Caco-2 (cell line): Measurements from ENCODE around the gene CDK5RAP1. TPM values are rescaled to one million over a fixed set of nuclear protein-coding genes. Genes with fewer than 3 reads are reported as not detected.

ENCODE experiments used
- BruUV-seq: library from RNA; stranded (reverse); fragments of 400-500 nt; replicated peaks from 2 replicates; lab custom pipeline; 2021; lab: Mats Ljungman, UMichigan
- CTCF ChIA-PET: fragments of 300-600 bp; sonication (Branson Sonifier 250); formaldehyde crosslinking; loops from one replicate; lab custom pipeline; 2022; ENCODE audit warnings: antibody characterized with exemption; lab: Charles Lee
- POLR2A ChIA-PET: fragments of 300-600 bp; sonication (Branson Sonifier 250); formaldehyde crosslinking; loops from one replicate; lab custom pipeline; 2022; ENCODE audit warnings: antibody characterized with exemption; lab: Charles Lee
- DNase-seq, 2 experiments: peaks; one replicate each; pipeline versions ENCODE4 v3.0.0 to v3.0.0-alpha.2; 2020 to 2022
- H3K27me3 ChIP-seq: replicated peaks from 2 replicates; pipeline ENCODE4 v1.6.0; 2011; ENCODE audit warnings: low read length; ENCODE audit not compliant: control insufficient read depth, insufficient read depth
- H3K36me3 ChIP-seq: 2 replicates; pipeline ENCODE4 v1.5.1; 2011; ENCODE audit warnings: low read length; ENCODE audit not compliant: control insufficient read depth, insufficient read depth
- H3K4me1 ChIP-seq: fragments of 250-450 bp; sonication (Bioruptor Pico); 2 replicates; pipeline ENCODE4 v1.5.1; 2020; ENCODE audit warnings: mild to moderate bottlenecking
- H3K4me3 ChIP-seq: 2 replicates; pipeline ENCODE4 v1.5.1; 2011; ENCODE audit warnings: low read depth, mild to moderate bottlenecking, control low read depth, low read length
- H3K9me3 ChIP-seq: fragments of 250-450 bp; sonication (Bioruptor Pico); 2 replicates; pipeline ENCODE4 v1.5.1; 2020; ENCODE audit warnings: mild to moderate bottlenecking, moderate library complexity
- H3K27ac Mint-ChIP-seq: one replicate; pipeline ENCODE4 v1.8.0; 2022; ENCODE audit warnings: mixed read lengths; ENCODE audit not compliant: unreplicated experiment
- H3K27me3 Mint-ChIP-seq: one replicate; pipeline ENCODE4 v1.8.0; 2022; ENCODE audit warnings: mixed read lengths; ENCODE audit not compliant: insufficient read depth, unreplicated experiment
- H3K36me3 Mint-ChIP-seq: one replicate; pipeline ENCODE4 v1.8.0; 2022; ENCODE audit warnings: mild to moderate bottlenecking, mixed read lengths; ENCODE audit not compliant: insufficient read depth, unreplicated experiment
- H3K4me1 Mint-ChIP-seq: one replicate; pipeline ENCODE4 v1.8.0; 2022; ENCODE audit warnings: low read depth, mixed read lengths; ENCODE audit not compliant: unreplicated experiment
- H3K4me3 Mint-ChIP-seq: one replicate; pipeline ENCODE4 v1.8.0; 2022; ENCODE audit warnings: mild to moderate bottlenecking, moderate library complexity, mixed read lengths; ENCODE audit not compliant: unreplicated experiment
- H3K9me3 Mint-ChIP-seq: one replicate; pipeline ENCODE4 v1.8.0; 2022; ENCODE audit warnings: mixed read lengths; ENCODE audit not compliant: unreplicated experiment
- CTCF ChIP-seq, 2 experiments: fragments of 200-600 bp in 1 of 2; IDR thresholded peaks; 1 replicate in 1 of 2; 2 replicates in 1 of 2; pipeline versions ENCODE4 v1.5.1 to v1.8.0; 2011 to 2022; ENCODE audit warnings: antibody characterized with exemption in 1 of 2, control low read depth in 1 of 2, inconsistent platforms in 1 of 2, low read depth in 1 of 2, low read length in 1 of 2, mild to moderate bottlenecking in 1 of 2, moderate library complexity in 1 of 2; ENCODE audit not compliant: insufficient read depth in 1 of 2, severe bottlenecking in 1 of 2, unreplicated experiment in 1 of 2
- intact Hi-C: fragments of 100-400 bp; cut with micrococcal nuclease; formaldehyde crosslinking; loops from one replicate; pipeline ENCODE4 v1.10.0; 2022; ENCODE audit not compliant: unreplicated experiment
- total RNA-seq: library from RNA; stranded (reverse); gene quantifications from 2 replicates; pipeline ENCODE4 v1.2.3, GENCODE V29; 2022

The CDK5RAP1 gene
- total RNA-seq, 1 experiment from 2014 or later: 116 TPM

- TF ChIP-seq CTCF (IDR thresholded peaks at IDR 0.05; ENCODE audit: insufficient read depth in 1 of 2, low read depth in 1 of 2, low read length in 1 of 2, severe bottlenecking in 1 of 2, unreplicated experiment in 1 of 2): no peak
- H3K4me3 ChIP-seq: no peak overlapping the region
- intact Hi-C loops: loop anchor here (5.0 kb wide), 1 partner anchor 263 kb away; the partner anchor contains the start of gene ACTL10
- no peaks in the 10 kb centered on the region for H3K9me3 ChIP-seq
- peaks cover 18% of the 10 kb centered on the region for H3K4me1 ChIP-seq
- H3K36me3 ChIP-seq: 0 out of 2 replicates have a peak, but pooled peaks cover 1% of the 10 kb centered on the region
- no TSS peak for BruUV-seq
- H3K9me3 Mint-ChIP-seq: no peaks in the 10 kb centered on the region
- DNase-seq: no peak
- ChIA-PET POLR2A (no interaction called here), CTCF (no interaction called here)
- H3K36me3 Mint-ChIP-seq: peaks cover 5% of the 10 kb centered on the region
- no peaks in the 10 kb centered on the region for H3K27me3 ChIP-seq
- no peak overlapping the region for H3K4me3 Mint-ChIP-seq
- H3K27ac Mint-ChIP-seq: no peak overlapping the region
- H3K27me3 Mint-ChIP-seq: no peaks in the 10 kb centered on the region
- H3K4me1 Mint-ChIP-seq: peaks cover 8% of the 10 kb centered on the region
These were observed 3.0 kb upstream of the CDK5RAP1 start for GRCh38 chr20:33404281-33404680.

GRCh38 chr20:33401921-33402369 is 626 bp upstream of the CDK5RAP1 start:
- ChIA-PET POLR2A (interaction anchor here (0.6 to 1.2 kb wide), 6 partner anchors 12 to 591 kb away, joined by 3 to 15 read pairs (median 3); partner anchors contain the start of genes CBFA2T2 and SNTA1), CTCF (interaction anchor here (0.6 to 3.1 kb wide), 11 partner anchors 10 to 667 kb away, joined by 3 to 17 read pairs (median 3); partner anchors contain the start of genes ACTL10 and SNTA1)
- TF ChIP-seq CTCF (IDR thresholded peaks at IDR 0.05; ENCODE audit: insufficient read depth in 1 of 2, low read depth in 1 of 2, low read length in 1 of 2, severe bottlenecking in 1 of 2, unreplicated experiment in 1 of 2): no peak
- peaks cover 18% of the 10 kb centered on the region for H3K4me1 ChIP-seq
- H3K36me3 ChIP-seq: 0 out of 2 replicates have a peak, but pooled peaks cover 1% of the 10 kb centered on the region
- intact Hi-C loops: loop anchor here (1.0 to 5.0 kb wide), 2 partner anchors 42 to 265 kb away; partner anchors contain the start of gene ACTL10
- Mint-ChIP-seq H3K36me3 (peaks cover 5% of the 10 kb centered on the region), H3K27me3 (no peaks in the 10 kb centered on the region), H3K27ac (peak overlapping the region; percentile 76), H3K4me3 (peak overlapping the region; percentile 91), H3K9me3 (no peaks in the 10 kb centered on the region), H3K4me1 (peaks cover 8% of the 10 kb centered on the region)
- DNase-seq: no peak
- no peaks in the 10 kb centered on the region for H3K27me3 ChIP-seq
- TSS peak; percentile 75 for BruUV-seq
- peak overlapping the region; percentile 88 for H3K4me3 ChIP-seq
- H3K9me3 ChIP-seq: no peaks in the 10 kb centered on the region

- H3K27me3 Mint-ChIP-seq: no peaks in the 10 kb centered on the region
- intact Hi-C loops: loop anchor here (1.0 to 5.0 kb wide), 3 partner anchors 44 to 267 kb away; partner anchors contain the start of gene ACTL10
- ChIA-PET POLR2A (interaction anchor here (1.0 to 1.2 kb wide), 4 partner anchors 14 to 266 kb away, joined by 3 to 15 read pairs (median 3); partner anchors contain the start of genes CBFA2T2 and SNTA1), CTCF (interaction anchor here (0.5 to 3.1 kb wide), 7 partner anchors 11 to 266 kb away, joined by 3 to 17 read pairs (median 6); partner anchors contain the start of genes ACTL10 and SNTA1)
- peak overlapping the region; percentile 91 for H3K4me3 Mint-ChIP-seq
- Histone ChIP-seq H3K36me3 (0 out of 2 replicates have a peak, but pooled peaks cover 1% of the 10 kb centered on the region), H3K9me3 (no peaks in the 10 kb centered on the region), H3K27me3 (no peaks in the 10 kb centered on the region), H3K4me1 (peaks cover 18% of the 10 kb centered on the region), H3K4me3 (peak overlapping the region; percentile 88)
- peak in 1 of 2 experiments; percentile 57 for DNase-seq
- H3K9me3 Mint-ChIP-seq: no peaks in the 10 kb centered on the region
- H3K4me1 Mint-ChIP-seq: peaks cover 8% of the 10 kb centered on the region
- peak; percentile 27 for TF ChIP-seq CTCF (IDR thresholded peaks at IDR 0.05; ENCODE audit: insufficient read depth in 1 of 2, low read depth in 1 of 2, low read length in 1 of 2, severe bottlenecking in 1 of 2, unreplicated experiment in 1 of 2)
- BruUV-seq: TSS peak; percentile 41
- peaks cover 17% of the 10 kb centered on the region for H3K36me3 Mint-ChIP-seq
- peak overlapping the region; percentile 76 for H3K27ac Mint-ChIP-seq
These were observed 521 bp downstream of the CDK5RAP1 start for GRCh38 chr20:33400812-33401183.
